ENCODE results near the gene MEMO1. TPM values are rescaled to one million over a fixed set of nuclear protein-coding genes. Genes with fewer than 3 reads are reported as not detected.
"Not testable (repeated sequence)": the region's sequence is repeated elsewhere in the genome, so short reads cannot be mapped to it uniquely, and the experiment has no call there.

Gene MEMO1
- polyA plus RNA-seq, 1 of the 3 experiments (the other 2 are of a cell fraction) = 54.3 TPM

GRCh38 chr2:31957354-31958139, 53.3 kb downstream of the MEMO1 start:
- Histone ChIP-seq H3K9me2 (no peaks in the 10 kb centered on the region), H3K4me3 (ENCODE audit: low read depth in 2 of 2, low read length in 1 of 2) (no peak overlapping the region), H3F3A (replicated peaks; ENCODE audit: insufficient read depth) (peaks cover 2% of the 10 kb centered on the region), H3K27me3 (ENCODE audit: insufficient read depth) (no peaks in the 10 kb centered on the region), H3K4me1 (ENCODE audit: control insufficient read depth in 1 of 2, insufficient read depth in 2 of 2, low read depth in 1 of 2, low read length in 1 of 2) (no peaks in the 10 kb centered on the region), H3K36me3 (replicated peaks in 1 of 2; ENCODE audit: control insufficient read depth in 1 of 2, insufficient read depth in 2 of 2, low read length in 1 of 2) (peaks cover 0 to 11% of the 10 kb centered on the region in 2 experiments), H4K20me1 (ENCODE audit: insufficient read depth) (peaks cover 20% of the 10 kb centered on the region; the same call in 1 of the 2 replicates), H3K9ac (no peak overlapping the region), H3K27ac (ENCODE audit: low read depth in 2 of 2, low read length in 1 of 2) (no peak overlapping the region), H3K9me3 (no peaks in the 10 kb centered on the region), H3K79me2 (ENCODE audit: insufficient read depth) (peaks cover 100% of the 10 kb centered on the region), H3K4me2 (no peak overlapping the region), H2AFZ (ENCODE audit: low read depth) (no peak overlapping the region)
- DNase-seq = no peak
- WGBS (ENCODE audit: low lambda C conversion rate) = 91% methylated on average over 1 of the region's 1 CpG
- CTCF ChIA-PET = interaction anchor here (0.6 kb wide), 1 partner anchor 632 kb away, joined by 3 read pairs; no protein-coding TSS in a partner anchor
- TF ChIP-seq USF2 (IDR thresholded peaks at IDR 0.05; ENCODE audit: borderline replicate concordance, low read depth, low read length) (no peak), GATA2 (CRISPR knock-in tag; IDR thresholded peaks at IDR 0.05) (no peak), EP300 (IDR thresholded peaks at IDR 0.05; ENCODE audit: borderline replicate concordance in 1 of 2, low read depth in 1 of 2, low read length in 1 of 2) (no peak), MEF2A (IDR thresholded peaks at IDR 0.05; ENCODE audit: borderline replicate concordance, low read depth) (no peak), GABPA (IDR thresholded peaks at IDR 0.05; ENCODE audit: low read depth) (no peak), RAD21 (IDR thresholded peaks at IDR 0.05; ENCODE audit: low read length) (no peak), FOSL2 (IDR thresholded peaks at IDR 0.05; ENCODE audit: borderline replicate concordance, low read depth) (no peak), EZH2phosphoT487 (IDR thresholded peaks at IDR 0.05; ENCODE audit: borderline replicate concordance, low read depth) (no peak)
- TF ChIP-seq, protein P1, sequence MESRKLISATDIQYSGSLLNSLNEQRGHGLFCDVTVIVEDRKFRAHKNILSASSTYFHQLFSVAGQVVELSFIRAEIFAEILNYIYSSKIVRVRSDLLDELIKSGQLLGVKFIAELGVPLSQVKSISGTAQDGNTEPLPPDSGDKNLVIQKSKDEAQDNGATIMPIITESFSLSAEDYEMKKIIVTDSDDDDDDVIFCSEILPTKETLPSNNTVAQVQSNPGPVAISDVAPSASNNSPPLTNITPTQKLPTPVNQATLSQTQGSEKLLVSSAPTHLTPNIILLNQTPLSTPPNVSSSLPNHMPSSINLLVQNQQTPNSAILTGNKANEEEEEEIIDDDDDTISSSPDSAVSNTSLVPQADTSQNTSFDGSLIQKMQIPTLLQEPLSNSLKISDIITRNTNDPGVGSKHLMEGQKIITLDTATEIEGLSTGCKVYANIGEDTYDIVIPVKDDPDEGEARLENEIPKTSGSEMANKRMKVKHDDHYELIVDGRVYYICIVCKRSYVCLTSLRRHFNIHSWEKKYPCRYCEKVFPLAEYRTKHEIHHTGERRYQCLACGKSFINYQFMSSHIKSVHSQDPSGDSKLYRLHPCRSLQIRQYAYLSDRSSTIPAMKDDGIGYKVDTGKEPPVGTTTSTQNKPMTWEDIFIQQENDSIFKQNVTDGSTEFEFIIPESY (IDR thresholded peaks at IDR 0.05; ENCODE audit: borderline replicate concordance, low read depth) = no peak
- TF ChIP-seq, protein P2, sequence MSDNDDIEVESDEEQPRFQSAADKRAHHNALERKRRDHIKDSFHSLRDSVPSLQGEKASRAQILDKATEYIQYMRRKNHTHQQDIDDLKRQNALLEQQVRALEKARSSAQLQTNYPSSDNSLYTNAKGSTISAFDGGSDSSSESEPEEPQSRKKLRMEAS (IDR thresholded peaks at IDR 0.05; ENCODE audit: low read depth) = no peak
- POLR2A ChIA-PET = no interaction called here

- H3K27ac ChIP-seq (ENCODE audit: low read depth in 2 of 2, low read length in 1 of 2); DNase-seq; POLR2A ChIA-PET; H2AFZ ChIP-seq (ENCODE audit: low read depth); H3K27me3 ChIP-seq (ENCODE audit: insufficient read depth); H3K9ac ChIP-seq; H3K4me2 ChIP-seq; H3K4me3 ChIP-seq (ENCODE audit: low read depth in 2 of 2, low read length in 1 of 2); H3K4me1 ChIP-seq (ENCODE audit: control insufficient read depth in 1 of 2, insufficient read depth in 2 of 2, low read depth in 1 of 2, low read length in 1 of 2); H3F3A ChIP-seq (replicated peaks; ENCODE audit: insufficient read depth); H3K9me3 ChIP-seq; H3K9me2 ChIP-seq: not testable (repeated sequence)
- H3K36me3 ChIP-seq (replicated peaks in 1 of 2; ENCODE audit: control insufficient read depth in 1 of 2, insufficient read depth in 2 of 2, low read length in 1 of 2) = peaks cover 0 to 14% of the 10 kb centered on the region in 2 experiments
- H3K79me2 ChIP-seq (ENCODE audit: insufficient read depth) = peaks cover 100% of the 10 kb centered on the region
- WGBS (ENCODE audit: low lambda C conversion rate) = 93% methylated on average over 8 of the region's 8 CpGs
- CTCF ChIA-PET = interaction anchor here (0.6 kb wide), 1 partner anchor 633 kb away, joined by 3 read pairs; no protein-coding TSS in a partner anchor
- peaks cover 14% of the 10 kb centered on the region; the same call in 1 of the 2 replicates for H4K20me1 ChIP-seq (ENCODE audit: insufficient read depth)
These were observed 53.9 kb downstream of the MEMO1 start for GRCh38 chr2:31956934-31957333.
